H1 (cell line): ENCODE data around the gene C5. TPM values are rescaled to one million over a fixed set of nuclear protein-coding genes. Genes with fewer than 3 reads are reported as not detected.

ENCODE experiments used
- CTCF ChIA-PET: fragments of 300-600 bp; sonication (Branson Sonifier 250); formaldehyde crosslinking; loops from one replicate; lab custom pipeline; 2021; ENCODE audit not compliant: partially characterized antibody; lab: Charles Lee
- POLR2A ChIA-PET: fragments of 300-600 bp; sonication (Branson Sonifier 250); formaldehyde crosslinking; loops from one replicate; lab custom pipeline; 2021; ENCODE audit warnings: inconsistent platforms; ENCODE audit not compliant: partially characterized antibody; lab: Charles Lee
- DNase-seq, 2 experiments: peaks; one replicate each; pipeline versions ENCODE4 v3.0.0 to v3.0.0-alpha.2; 2010 to 2022; ENCODE audit warnings: low spot score in 2 of 2, low read depth in 1 of 2, mixed read lengths in 1 of 2
- FAIRE-seq: peaks from 2 replicates; lab custom pipeline; 2011; peaks lifted over from hg19 to GRCh38; lab: Jason Lieb, UNC
- H2AFZ ChIP-seq: 2 replicates; pipeline ENCODE4 v1.8.1; 2012; ENCODE audit warnings: low read length, inconsistent platforms
- H2AK5ac ChIP-seq: 2 replicates; pipeline ENCODE4 v1.6.1; 2013; ENCODE audit warnings: low read depth, low read length
- H2BK120ac ChIP-seq: replicated peaks from 2 replicates; pipeline ENCODE3; 2013; ENCODE audit warnings: low read depth, low read length, inconsistent platforms
- H2BK12ac ChIP-seq: 2 replicates; pipeline ENCODE4 v1.6.1; 2013; ENCODE audit warnings: low read depth, low read length
- H2BK15ac ChIP-seq: 2 replicates; pipeline ENCODE4 v1.6.1; 2013; ENCODE audit warnings: low read length
- H2BK20ac ChIP-seq: 2 replicates; pipeline ENCODE4 v1.6.1; 2013; ENCODE audit warnings: low read length
- H2BK5ac ChIP-seq: 2 replicates; pipeline ENCODE4 v1.6.1; 2013; ENCODE audit warnings: low read depth, low read length
- H3K14ac ChIP-seq: 2 replicates; pipeline ENCODE4 v1.6.1; 2013; ENCODE audit warnings: inconsistent platforms; ENCODE audit not compliant: insufficient read length
- H3K18ac ChIP-seq: 2 replicates; pipeline ENCODE4 v1.6.1; 2013; ENCODE audit warnings: low read length; ENCODE audit errors: extremely low read depth
- H3K23ac ChIP-seq: 2 replicates; pipeline ENCODE4 v1.6.1; 2013; ENCODE audit warnings: inconsistent platforms; ENCODE audit not compliant: insufficient read length
- H3K23me2 ChIP-seq: 2 replicates; pipeline ENCODE4 v1.6.1; 2013; ENCODE audit warnings: low read depth, low read length
- H3K27ac ChIP-seq: 2 replicates; pipeline ENCODE4 v1.6.1; 2011; ENCODE audit warnings: low read depth, low read length, inconsistent platforms
- H3K27me3 ChIP-seq, 4 experiments: replicated peaks in 1 of 4; 1 replicate in 1 of 4; 2 replicates in 3 of 4; pipeline versions ENCODE4 v1.6.1 to v1.8.1; 2011 to 2013; ENCODE audit warnings: low read length in 3 of 4, mild to moderate bottlenecking in 3 of 4, inconsistent platforms in 2 of 4, mixed read lengths in 2 of 4, moderate library complexity in 1 of 4; ENCODE audit not compliant: control insufficient read depth in 3 of 4, insufficient read depth in 3 of 4; ENCODE audit errors: extremely low read depth in 1 of 4
- H3K36me3 ChIP-seq, 4 experiments: 2 replicates each; pipeline versions ENCODE4 v1.6.1 to v1.8.1; 2011 to 2013; ENCODE audit warnings: mild to moderate bottlenecking in 4 of 4, low read length in 3 of 4, moderate library complexity in 2 of 4, control low read depth in 1 of 4, inconsistent platforms in 1 of 4; ENCODE audit not compliant: insufficient read depth in 4 of 4, control insufficient read depth in 2 of 4
- H3K4ac ChIP-seq: replicated peaks from 2 replicates; pipeline ENCODE3; 2013; ENCODE audit warnings: low read length, low read depth, mixed read lengths, inconsistent platforms; ENCODE audit not compliant: insufficient read length
- H3K4me1 ChIP-seq, 4 experiments: replicated peaks in 1 of 4; 1 replicate in 1 of 4; 2 replicates in 3 of 4; pipeline versions ENCODE4 v1.6.1 to v1.8.1; 2011 to 2013; ENCODE audit warnings: low read length in 3 of 4, inconsistent platforms in 2 of 4, mixed read lengths in 1 of 4; ENCODE audit not compliant: insufficient read depth in 4 of 4, control insufficient read depth in 3 of 4
- H3K4me2 ChIP-seq, 2 experiments: 2 replicates each; pipeline versions ENCODE4 v1.6.1 to v1.8.1; 2011 to 2013; ENCODE audit warnings: low read depth in 2 of 2, low read length in 2 of 2, control low read depth in 1 of 2, inconsistent platforms in 1 of 2, mild to moderate bottlenecking in 1 of 2; ENCODE audit not compliant: insufficient read depth in 1 of 2
- H3K4me3 ChIP-seq, 4 experiments: fragments of 200-600, 300-600 bp in 1 of 4; sonication (generic), shearing (Covaris generic), sonication (Bioruptor Twin) in 1 of 4; 2 replicates each; pipeline versions ENCODE4 v1.5.1 to v1.8.1; 2011 to 2016; ENCODE audit warnings: low read length in 4 of 4, low read depth in 3 of 4, control low read depth in 2 of 4, inconsistent platforms in 2 of 4, mild to moderate bottlenecking in 2 of 4, mixed read lengths in 1 of 4, moderate library complexity in 1 of 4; ENCODE audit not compliant: insufficient read depth in 2 of 4; ENCODE audit errors: extremely low read depth in 1 of 4
- H3K56ac ChIP-seq: replicated peaks from 2 replicates; pipeline ENCODE3; 2013; ENCODE audit warnings: low read depth, mild to moderate bottlenecking, mixed read lengths, low read length, inconsistent platforms; ENCODE audit not compliant: insufficient read length
- H3K79me1 ChIP-seq: 2 replicates; pipeline ENCODE4 v1.6.1; 2013; ENCODE audit warnings: low read depth, low read length, control low read depth
- H3K79me2 ChIP-seq, 2 experiments: 2 replicates each; pipeline versions ENCODE4 v1.6.1 to v1.8.1; 2012 to 2013; ENCODE audit warnings: low read length in 2 of 2, mild to moderate bottlenecking in 2 of 2, inconsistent platforms in 1 of 2; ENCODE audit not compliant: insufficient read depth in 2 of 2, control insufficient read depth in 1 of 2
- H3K9ac ChIP-seq, 4 experiments: replicated peaks in 1 of 4; 1 replicate in 1 of 4; 2 replicates in 3 of 4; pipeline versions ENCODE4 v1.6.1 to v1.8.1; 2011 to 2013; ENCODE audit warnings: low read depth in 3 of 4, low read length in 3 of 4, control low read depth in 2 of 4, mild to moderate bottlenecking in 2 of 4, moderate library complexity in 2 of 4, inconsistent platforms in 1 of 4; ENCODE audit errors: extremely low read depth in 1 of 4
- H3K9me3 ChIP-seq, 2 experiments: 2 replicates each; pipeline versions ENCODE4 v1.6.1 to v1.8.1; 2012 to 2013; ENCODE audit warnings: mild to moderate bottlenecking in 2 of 2, moderate library complexity in 2 of 2, control low read depth in 1 of 2, inconsistent platforms in 1 of 2, low read depth in 1 of 2, low read length in 1 of 2, mixed read lengths in 1 of 2; ENCODE audit not compliant: insufficient read depth in 2 of 2
- H4K20me1 ChIP-seq, 2 experiments: replicated peaks in 1 of 2; 2 replicates each; pipeline versions ENCODE3 to v1.8.1; 2011 to 2013; ENCODE audit warnings: inconsistent platforms in 2 of 2, low read length in 2 of 2, mild to moderate bottlenecking in 1 of 2; ENCODE audit not compliant: insufficient read depth in 2 of 2, control insufficient read depth in 1 of 2
- H4K5ac ChIP-seq: 2 replicates; pipeline ENCODE4 v1.6.1; 2013; ENCODE audit warnings: low read length, low read depth, mixed read lengths, inconsistent platforms; ENCODE audit not compliant: insufficient read length
- H4K8ac ChIP-seq: 2 replicates; pipeline ENCODE4 v1.8.0; 2013; ENCODE audit warnings: mild to moderate bottlenecking, moderate library complexity, low read length, inconsistent platforms; ENCODE audit not compliant: insufficient read depth; ENCODE audit errors: extremely low read depth
- H4K91ac ChIP-seq: replicated peaks from 2 replicates; pipeline ENCODE3; 2013; ENCODE audit warnings: low read length, mixed read lengths, inconsistent platforms; ENCODE audit not compliant: insufficient read length
- ASH2L ChIP-seq: fragments of 200-600, 300-600 bp; sonication (generic); IDR thresholded peaks from one replicate; pipeline ENCODE4 v1.7.1; 2017; ENCODE audit warnings: low read length
- BCL11A ChIP-seq, 2 experiments: IDR thresholded peaks; one replicate each; pipeline ENCODE4 v1.6.1; 2011; ENCODE audit warnings: low read depth in 2 of 2, low read length in 2 of 2, mild to moderate bottlenecking in 2 of 2
- CTCF ChIP-seq, 3 experiments: IDR thresholded peaks; 1 replicate in 2 of 3; 2 replicates in 1 of 3; pipeline versions ENCODE4 v1.5.1 to v1.6.1; 2011; ENCODE audit warnings: low read length in 3 of 3, mild to moderate bottlenecking in 3 of 3, inconsistent platforms in 2 of 3, low read depth in 1 of 3, moderate library complexity in 1 of 3; ENCODE audit not compliant: insufficient read depth in 1 of 3; ENCODE audit errors: control extremely low read depth in 1 of 3
- EP300 ChIP-seq, 2 experiments: IDR thresholded peaks; 1 replicate in 1 of 2; 2 replicates in 1 of 2; pipeline ENCODE4 v1.6.1; 2011 to 2012; ENCODE audit warnings: low read depth in 2 of 2, low read length in 2 of 2, mild to moderate bottlenecking in 2 of 2, borderline replicate concordance in 1 of 2, inconsistent platforms in 1 of 2, moderate library complexity in 1 of 2
- POU5F1 ChIP-seq: IDR thresholded peaks from 2 replicates; pipeline ENCODE4 v1.6.1; 2011; ENCODE audit warnings: low read depth, mild to moderate bottlenecking, low read length, moderate library complexity
- RAD21 ChIP-seq, 2 experiments: IDR thresholded peaks in 1 of 2; conservative IDR thresholded peaks in 1 of 2; 2 replicates each; pipeline ENCODE4 v1.6.1; 2011; ENCODE audit warnings: low read depth in 2 of 2, low read length in 2 of 2, improper control_type of control experiment in 1 of 2, inconsistent platforms in 1 of 2, mild to moderate bottlenecking in 1 of 2, moderate library complexity in 1 of 2
- RBBP5 ChIP-seq: IDR thresholded peaks from 2 replicates; pipeline ENCODE4 v1.7.1; 2012; ENCODE audit warnings: low read depth, mild to moderate bottlenecking, inconsistent platforms, low read length, moderate library complexity, borderline replicate concordance
- RXRA ChIP-seq: IDR thresholded peaks from 2 replicates; pipeline ENCODE4 v1.6.1; 2011; ENCODE audit warnings: low read depth, mild to moderate bottlenecking, low read length, moderate library complexity; ENCODE audit not compliant: insufficient read depth
- SAP30 ChIP-seq: fragments of 300-600 bp; sonication (generic); IDR thresholded peaks from 2 replicates; pipeline ENCODE4 v1.7.1; 2012; ENCODE audit warnings: low read length, moderate library complexity, mild to moderate bottlenecking, inconsistent platforms; ENCODE audit not compliant: insufficient read depth, insufficient replicate concordance
- WGBS, 2 experiments: shearing (Covaris generic) in 1 of 2; methylation state at CpG; one replicate each; pipeline versions ENCODE4 v1.1.6 to v1.1.7; 2013 to 2015; ENCODE audit warnings: low lambda C conversion rate in 2 of 2, mixed read lengths in 2 of 2, inconsistent platforms in 1 of 2, low coverage in 1 of 2, missing lambda C conversion rate in 1 of 2; ENCODE audit not compliant: insufficient replicate concordance in 2 of 2, insufficient coverage in 1 of 2, insufficient read length in 1 of 2; ENCODE audit errors: extremely low coverage in 1 of 2, missing lambda C conversion rate in 1 of 2; 5-methylcytosine and 5-hydroxymethylcytosine counted together
- polyA plus RNA-seq, 7 experiments: library from polyadenylated mRNA; depleted of rRNA in 3 of 7; stranded (reverse) in 5 of 7; unstranded in 2 of 7; fragments of >200 nt in 5 of 7; fragments of 200-250 nt in 2 of 7; gene quantifications; 1 replicate in 5 of 7; 2 replicates in 1 of 7; 4 replicates in 1 of 7; pipeline versions ENCODE4 v1.2.1 to v1.2.3, GENCODE V29; 2011 to 2013; ENCODE audit warnings: missing spikeins in 2 of 7, mixed read lengths in 2 of 7
- total RNA-seq: library from RNA; stranded (reverse); fragmentation: NEBNext Ultra II Directional; extraction: Animal tissue kit (Norgen Biotek cat#: 25700); gene quantifications from 2 replicates; pipeline ENCODE4 v1.2.1, GENCODE V29; 2021
- TF ChIP-seq, protein P1 (sequence below): IDR thresholded peaks from 2 replicates; pipeline ENCODE4 v1.6.1; 2012; ENCODE audit warnings: inconsistent platforms

The C5 gene
- total and polyA plus RNA-seq, 2 of the 8 experiments (the other 6 are each of a cell fraction or from before 2014, with no cell fraction given): 0.24 to 0.35 TPM

- FAIRE-seq (no peak), DNase-seq (no peak)
- Histone ChIP-seq H4K5ac (no peak overlapping the region), H2BK15ac (no peak overlapping the region; the same call in 1 of the 2 replicates), H3K56ac (no peak overlapping the region), H3K23ac (no peak overlapping the region), H3K36me3 (no peaks in the 10 kb centered on the region), H4K8ac (no peak overlapping the region), H3K4me3 (no peak overlapping the region), H2BK12ac (no peak overlapping the region), H4K20me1 (no peaks in the 10 kb centered on the region), H2BK120ac (no peak overlapping the region), H3K27ac (no peak overlapping the region), H2BK20ac (no peak overlapping the region), H2BK5ac (no peak overlapping the region), H3K4ac (no peak overlapping the region), H3K27me3 (no peaks in the 10 kb centered on the region), H2AFZ (no peak overlapping the region), H3K9me3 (no peaks in the 10 kb centered on the region), H3K23me2 (no peaks in the 10 kb centered on the region), H3K18ac (no peak overlapping the region), H4K91ac (no peak overlapping the region), H3K79me1 (no peaks in the 10 kb centered on the region), H3K9ac (no peak overlapping the region; a peak in 1 of 7 replicates), H2AK5ac (no peak overlapping the region), H3K4me2 (no peak overlapping the region), H3K79me2 (no peaks in the 10 kb centered on the region), H3K4me1 (peaks cover 0 to 4% (median 0%) of the 10 kb centered on the region in 4 experiments; a peak in 1 of 7 replicates), H3K14ac (no peak overlapping the region)
- TF ChIP-seq SAP30: no peak
- TF ChIP-seq BCL11A (IDR thresholded peaks at IDR 0.05; ENCODE audit: low read depth in 2 of 2, low read length in 2 of 2): no peak
- no peak for TF ChIP-seq POU5F1
- TF ChIP-seq RXRA: no peak
- TF ChIP-seq CTCF (IDR thresholded peaks at IDR 0.05; ENCODE audit: control extremely low read depth in 1 of 3, insufficient read depth in 1 of 3, low read depth in 1 of 3, low read length in 3 of 3): no peak
- TF ChIP-seq, protein P1, sequence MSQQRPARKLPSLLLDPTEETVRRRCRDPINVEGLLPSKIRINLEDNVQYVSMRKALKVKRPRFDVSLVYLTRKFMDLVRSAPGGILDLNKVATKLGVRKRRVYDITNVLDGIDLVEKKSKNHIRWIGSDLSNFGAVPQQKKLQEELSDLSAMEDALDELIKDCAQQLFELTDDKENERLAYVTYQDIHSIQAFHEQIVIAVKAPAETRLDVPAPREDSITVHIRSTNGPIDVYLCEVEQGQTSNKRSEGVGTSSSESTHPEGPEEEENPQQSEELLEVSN: no peak
- no peak for TF ChIP-seq EP300 (IDR thresholded peaks at IDR 0.05; ENCODE audit: borderline replicate concordance in 1 of 2, low read depth in 2 of 2, low read length in 2 of 2)
- no peak for TF ChIP-seq RBBP5
- TF ChIP-seq ASH2L: no peak
- no peak for TF ChIP-seq RAD21 (IDR thresholded peaks at IDR 0.05 in 1 of 2, conservative IDR thresholded peaks at IDR 0.05 in 1 of 2; ENCODE audit: low read depth in 2 of 2, low read length in 2 of 2)
- ChIA-PET CTCF (interaction anchor here (0.7 kb wide), 1 partner anchor 18 kb away, joined by 3 read pairs; no protein-coding TSS in a partner anchor), POLR2A (no interaction called here)
- WGBS, 2 experiments: 94% methylated on average over 2 of the region's 2 CpGs; no CpG with 5 or more reads in 1 of the 2 experiments
Measured at GRCh38 chr9:120974181-120974580, 75.9 kb downstream of the C5 start.
